H1 (cell line): Measurements from ENCODE around the gene CAMK2N2. TPM values are rescaled to one million over a fixed set of nuclear protein-coding genes. Genes with fewer than 3 reads are reported as not detected.
A peak's percentile ranks its signal among the peaks of the same experiment; 100 is the strongest.

Experiments used
- CTCF ChIA-PET: fragments of 300-600 bp; sonication (Branson Sonifier 250); formaldehyde crosslinking; loops from one replicate; lab custom pipeline; 2021; ENCODE audit not compliant: partially characterized antibody; lab: Charles Lee
- POLR2A ChIA-PET: fragments of 300-600 bp; sonication (Branson Sonifier 250); formaldehyde crosslinking; loops from one replicate; lab custom pipeline; 2021; ENCODE audit warnings: inconsistent platforms; ENCODE audit not compliant: partially characterized antibody; lab: Charles Lee
- DNase-seq, 2 experiments: peaks; one replicate each; pipeline versions ENCODE4 v3.0.0 to v3.0.0-alpha.2; 2010 to 2022; ENCODE audit warnings: low spot score in 2 of 2, low read depth in 1 of 2, mixed read lengths in 1 of 2
- FAIRE-seq: peaks from 2 replicates; lab custom pipeline; 2011; peaks lifted over from hg19 to GRCh38; lab: Jason Lieb, UNC
- H2AFZ ChIP-seq: 2 replicates; pipeline ENCODE4 v1.8.1; 2012; ENCODE audit warnings: low read length, inconsistent platforms
- H2AK5ac ChIP-seq: 2 replicates; pipeline ENCODE4 v1.6.1; 2013; ENCODE audit warnings: low read depth, low read length
- H2BK120ac ChIP-seq: replicated peaks from 2 replicates; pipeline ENCODE3; 2013; ENCODE audit warnings: low read depth, low read length, inconsistent platforms
- H2BK12ac ChIP-seq: 2 replicates; pipeline ENCODE4 v1.6.1; 2013; ENCODE audit warnings: low read depth, low read length
- H2BK15ac ChIP-seq: 2 replicates; pipeline ENCODE4 v1.6.1; 2013; ENCODE audit warnings: low read length
- H2BK20ac ChIP-seq: 2 replicates; pipeline ENCODE4 v1.6.1; 2013; ENCODE audit warnings: low read length
- H2BK5ac ChIP-seq: 2 replicates; pipeline ENCODE4 v1.6.1; 2013; ENCODE audit warnings: low read depth, low read length
- H3K14ac ChIP-seq: 2 replicates; pipeline ENCODE4 v1.6.1; 2013; ENCODE audit warnings: inconsistent platforms; ENCODE audit not compliant: insufficient read length
- H3K18ac ChIP-seq: 2 replicates; pipeline ENCODE4 v1.6.1; 2013; ENCODE audit warnings: low read length; ENCODE audit errors: extremely low read depth
- H3K23ac ChIP-seq: 2 replicates; pipeline ENCODE4 v1.6.1; 2013; ENCODE audit warnings: inconsistent platforms; ENCODE audit not compliant: insufficient read length
- H3K23me2 ChIP-seq: 2 replicates; pipeline ENCODE4 v1.6.1; 2013; ENCODE audit warnings: low read depth, low read length
- H3K27ac ChIP-seq: 2 replicates; pipeline ENCODE4 v1.6.1; 2011; ENCODE audit warnings: low read depth, low read length, inconsistent platforms
- H3K27me3 ChIP-seq, 4 experiments: replicated peaks in 1 of 4; 1 replicate in 1 of 4; 2 replicates in 3 of 4; pipeline versions ENCODE4 v1.6.1 to v1.8.1; 2011 to 2013; ENCODE audit warnings: low read length in 3 of 4, mild to moderate bottlenecking in 3 of 4, inconsistent platforms in 2 of 4, mixed read lengths in 2 of 4, moderate library complexity in 1 of 4; ENCODE audit not compliant: control insufficient read depth in 3 of 4, insufficient read depth in 3 of 4; ENCODE audit errors: extremely low read depth in 1 of 4
- H3K36me3 ChIP-seq, 4 experiments: 2 replicates each; pipeline versions ENCODE4 v1.6.1 to v1.8.1; 2011 to 2013; ENCODE audit warnings: mild to moderate bottlenecking in 4 of 4, low read length in 3 of 4, moderate library complexity in 2 of 4, control low read depth in 1 of 4, inconsistent platforms in 1 of 4; ENCODE audit not compliant: insufficient read depth in 4 of 4, control insufficient read depth in 2 of 4
- H3K4ac ChIP-seq: replicated peaks from 2 replicates; pipeline ENCODE3; 2013; ENCODE audit warnings: low read length, low read depth, mixed read lengths, inconsistent platforms; ENCODE audit not compliant: insufficient read length
- H3K4me1 ChIP-seq, 4 experiments: replicated peaks in 1 of 4; 1 replicate in 1 of 4; 2 replicates in 3 of 4; pipeline versions ENCODE4 v1.6.1 to v1.8.1; 2011 to 2013; ENCODE audit warnings: low read length in 3 of 4, inconsistent platforms in 2 of 4, mixed read lengths in 1 of 4; ENCODE audit not compliant: insufficient read depth in 4 of 4, control insufficient read depth in 3 of 4
- H3K4me2 ChIP-seq, 2 experiments: 2 replicates each; pipeline versions ENCODE4 v1.6.1 to v1.8.1; 2011 to 2013; ENCODE audit warnings: low read depth in 2 of 2, low read length in 2 of 2, control low read depth in 1 of 2, inconsistent platforms in 1 of 2, mild to moderate bottlenecking in 1 of 2; ENCODE audit not compliant: insufficient read depth in 1 of 2
- H3K4me3 ChIP-seq, 4 experiments: fragments of 200-600, 300-600 bp in 1 of 4; sonication (generic), shearing (Covaris generic), sonication (Bioruptor Twin) in 1 of 4; 2 replicates each; pipeline versions ENCODE4 v1.5.1 to v1.8.1; 2011 to 2016; ENCODE audit warnings: low read length in 4 of 4, low read depth in 3 of 4, control low read depth in 2 of 4, inconsistent platforms in 2 of 4, mild to moderate bottlenecking in 2 of 4, mixed read lengths in 1 of 4, moderate library complexity in 1 of 4; ENCODE audit not compliant: insufficient read depth in 2 of 4; ENCODE audit errors: extremely low read depth in 1 of 4
- H3K56ac ChIP-seq: replicated peaks from 2 replicates; pipeline ENCODE3; 2013; ENCODE audit warnings: low read depth, mild to moderate bottlenecking, mixed read lengths, low read length, inconsistent platforms; ENCODE audit not compliant: insufficient read length
- H3K79me1 ChIP-seq: 2 replicates; pipeline ENCODE4 v1.6.1; 2013; ENCODE audit warnings: low read depth, low read length, control low read depth
- H3K79me2 ChIP-seq, 2 experiments: 2 replicates each; pipeline versions ENCODE4 v1.6.1 to v1.8.1; 2012 to 2013; ENCODE audit warnings: low read length in 2 of 2, mild to moderate bottlenecking in 2 of 2, inconsistent platforms in 1 of 2; ENCODE audit not compliant: insufficient read depth in 2 of 2, control insufficient read depth in 1 of 2
- H3K9ac ChIP-seq, 4 experiments: replicated peaks in 1 of 4; 1 replicate in 1 of 4; 2 replicates in 3 of 4; pipeline versions ENCODE4 v1.6.1 to v1.8.1; 2011 to 2013; ENCODE audit warnings: low read depth in 3 of 4, low read length in 3 of 4, control low read depth in 2 of 4, mild to moderate bottlenecking in 2 of 4, moderate library complexity in 2 of 4, inconsistent platforms in 1 of 4; ENCODE audit errors: extremely low read depth in 1 of 4
- H3K9me3 ChIP-seq, 2 experiments: 2 replicates each; pipeline versions ENCODE4 v1.6.1 to v1.8.1; 2012 to 2013; ENCODE audit warnings: mild to moderate bottlenecking in 2 of 2, moderate library complexity in 2 of 2, control low read depth in 1 of 2, inconsistent platforms in 1 of 2, low read depth in 1 of 2, low read length in 1 of 2, mixed read lengths in 1 of 2; ENCODE audit not compliant: insufficient read depth in 2 of 2
- H4K20me1 ChIP-seq, 2 experiments: replicated peaks in 1 of 2; 2 replicates each; pipeline versions ENCODE3 to v1.8.1; 2011 to 2013; ENCODE audit warnings: inconsistent platforms in 2 of 2, low read length in 2 of 2, mild to moderate bottlenecking in 1 of 2; ENCODE audit not compliant: insufficient read depth in 2 of 2, control insufficient read depth in 1 of 2
- H4K5ac ChIP-seq: 2 replicates; pipeline ENCODE4 v1.6.1; 2013; ENCODE audit warnings: low read length, low read depth, mixed read lengths, inconsistent platforms; ENCODE audit not compliant: insufficient read length
- H4K8ac ChIP-seq: 2 replicates; pipeline ENCODE4 v1.8.0; 2013; ENCODE audit warnings: mild to moderate bottlenecking, moderate library complexity, low read length, inconsistent platforms; ENCODE audit not compliant: insufficient read depth; ENCODE audit errors: extremely low read depth
- H4K91ac ChIP-seq: replicated peaks from 2 replicates; pipeline ENCODE3; 2013; ENCODE audit warnings: low read length, mixed read lengths, inconsistent platforms; ENCODE audit not compliant: insufficient read length
- ATF2 ChIP-seq: IDR thresholded peaks from 2 replicates; pipeline ENCODE4 v1.6.1; 2012; ENCODE audit warnings: low read length, inconsistent platforms
- BACH1 ChIP-seq: IDR thresholded peaks from 2 replicates; pipeline ENCODE4 v1.6.1; 2012; ENCODE audit warnings: low read length, improper control_type of control experiment
- CEBPB ChIP-seq: IDR thresholded peaks from 2 replicates; pipeline ENCODE4 v1.6.1; 2012; ENCODE audit warnings: low read depth, low read length
- EGR1 ChIP-seq: IDR thresholded peaks from 2 replicates; pipeline ENCODE4 v1.6.1; 2011; ENCODE audit warnings: low read depth, low read length, borderline replicate concordance
- KDM5A ChIP-seq: fragments of 200-600 bp; IDR thresholded peaks from 2 replicates; pipeline ENCODE4 v1.7.1; 2012; ENCODE audit warnings: mild to moderate bottlenecking, low read length, inconsistent platforms, mixed read lengths
- POLR2A ChIP-seq, 2 experiments: IDR thresholded peaks; 1 replicate in 1 of 2; 2 replicates in 1 of 2; pipeline ENCODE4 v1.6.1; 2011; ENCODE audit warnings: low read depth in 2 of 2, low read length in 2 of 2, mild to moderate bottlenecking in 2 of 2; ENCODE audit errors: control extremely low read depth in 1 of 2
- RXRA ChIP-seq: IDR thresholded peaks from 2 replicates; pipeline ENCODE4 v1.6.1; 2011; ENCODE audit warnings: low read depth, mild to moderate bottlenecking, low read length, moderate library complexity; ENCODE audit not compliant: insufficient read depth
- SP4 ChIP-seq: IDR thresholded peaks from 2 replicates; pipeline ENCODE4 v1.6.1; 2012; ENCODE audit warnings: low read length, inconsistent platforms
- TAF1 ChIP-seq: IDR thresholded peaks from 2 replicates; pipeline ENCODE4 v1.6.1; 2011; ENCODE audit warnings: mild to moderate bottlenecking, low read depth, low read length
- WGBS, 2 experiments: shearing (Covaris generic) in 1 of 2; methylation state at CpG; one replicate each; pipeline versions ENCODE4 v1.1.6 to v1.1.7; 2013 to 2015; ENCODE audit warnings: low lambda C conversion rate in 2 of 2, mixed read lengths in 2 of 2, inconsistent platforms in 1 of 2, low coverage in 1 of 2, missing lambda C conversion rate in 1 of 2; ENCODE audit not compliant: insufficient replicate concordance in 2 of 2, insufficient coverage in 1 of 2, insufficient read length in 1 of 2; ENCODE audit errors: extremely low coverage in 1 of 2, missing lambda C conversion rate in 1 of 2; 5-methylcytosine and 5-hydroxymethylcytosine counted together
- polyA plus RNA-seq, 7 experiments: library from polyadenylated mRNA; depleted of rRNA in 3 of 7; stranded (reverse) in 5 of 7; unstranded in 2 of 7; fragments of >200 nt in 5 of 7; fragments of 200-250 nt in 2 of 7; gene quantifications; 1 replicate in 5 of 7; 2 replicates in 1 of 7; 4 replicates in 1 of 7; pipeline versions ENCODE4 v1.2.1 to v1.2.3, GENCODE V29; 2011 to 2013; ENCODE audit warnings: missing spikeins in 2 of 7, mixed read lengths in 2 of 7
- total RNA-seq: library from RNA; stranded (reverse); fragmentation: NEBNext Ultra II Directional; extraction: Animal tissue kit (Norgen Biotek cat#: 25700); gene quantifications from 2 replicates; pipeline ENCODE4 v1.2.1, GENCODE V29; 2021

CAMK2N2 gene
- total and polyA plus RNA-seq, 2 of the 8 experiments (the other 6 are each of a cell fraction or from before 2014, with no cell fraction given), result 4.0 to 17.7 TPM

DNA sequence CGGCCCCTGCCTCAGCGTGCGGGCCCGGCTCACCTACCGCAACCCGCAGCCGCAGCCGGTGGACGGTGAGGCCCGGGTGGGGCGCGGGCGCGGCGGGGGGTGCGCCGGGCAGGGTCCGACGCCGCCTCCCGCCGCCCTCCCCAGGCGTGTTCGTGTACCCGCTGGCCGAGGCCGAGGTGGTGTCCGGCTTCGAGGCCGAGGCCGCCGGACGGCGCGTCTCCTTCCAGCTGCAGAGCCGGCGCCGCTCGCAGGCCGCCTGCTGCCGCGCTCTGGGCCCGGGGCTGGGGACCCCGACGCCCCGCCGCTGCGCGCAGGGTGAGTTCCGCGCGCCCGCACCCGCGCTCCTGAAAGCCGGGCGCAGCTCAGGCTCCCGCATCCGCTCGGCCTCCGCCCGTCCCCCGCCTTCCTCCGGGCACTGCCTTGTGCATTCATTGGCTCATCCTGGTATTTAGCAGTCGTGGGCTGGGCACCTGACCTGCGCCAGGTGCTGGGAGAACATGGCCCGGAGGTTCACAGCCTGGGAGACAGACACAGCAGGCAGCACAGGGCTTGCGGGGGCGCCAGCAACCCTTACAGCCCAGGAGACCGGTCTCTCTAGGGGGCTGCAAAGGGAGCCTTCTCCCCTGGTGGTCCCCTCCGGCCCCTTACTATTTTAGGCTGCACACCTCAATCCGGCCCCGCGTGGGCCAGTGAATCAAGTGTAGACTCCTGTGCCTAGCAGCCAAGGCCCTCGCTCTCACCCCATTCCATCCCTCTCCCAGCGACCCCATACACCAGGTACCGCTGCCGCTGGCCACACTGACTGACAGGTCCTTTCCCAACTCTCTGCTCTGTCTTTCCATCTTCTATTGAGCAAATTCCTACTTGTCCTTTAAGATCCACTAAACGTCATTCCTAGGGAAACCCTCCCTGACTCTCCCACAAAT, 30.5 kb downstream of the CAMK2N2 start:
- H4K20me1 ChIP-seq, result peaks cover 4 to 7% of the 10 kb centered on the region in 2 experiments
- H3K4ac ChIP-seq, result no peak overlapping the region
- peaks cover 0 to 20% (median 4%) of the 10 kb centered on the region in 4 experiments; a peak in 5 of 7 replicates for H3K4me1 ChIP-seq
- POLR2A ChIA-PET, result interaction anchor here (0.6 to 1.8 kb wide), 6 partner anchors 9 to 89 kb away, joined by 3 to 10 read pairs (median 4); partner anchors contain the start of gene EEF1AKMT4
- DNase-seq, result peak in 1 of 2 experiments; percentile 57
- H3K27ac ChIP-seq, result no peak overlapping the region
- peak overlapping the region; percentile 41; the same call in 1 of the 2 replicates for H4K8ac ChIP-seq
- no peak overlapping the region for H3K23ac ChIP-seq
- peaks cover 35 to 60% (median 53%) of the 10 kb centered on the region in 4 experiments for H3K27me3 ChIP-seq
- no peak overlapping the region for H2BK15ac ChIP-seq
- H2AFZ ChIP-seq, result no peak overlapping the region
- H2BK5ac ChIP-seq, result no peak overlapping the region
- H3K36me3 ChIP-seq, result peaks cover 0 to 8% (median 0%) of the 10 kb centered on the region in 4 experiments; a peak in 1 of 8 replicates
- H3K9ac ChIP-seq, result no peak overlapping the region
- H4K5ac ChIP-seq, result no peak overlapping the region
- no peaks in the 10 kb centered on the region for H3K79me1 ChIP-seq
- H2BK12ac ChIP-seq, result no peak overlapping the region
- no peak overlapping the region for H2AK5ac ChIP-seq
- 27% methylated on average over 28 of the region's 79 CpGs; no CpG with 5 or more reads in 1 of the 2 experiments for WGBS, 2 experiments
- H2BK120ac ChIP-seq, result no peak overlapping the region
- peak overlapping the region; percentile 16 to 59 (median 40); a peak in 7 of 8 replicates for H3K4me3 ChIP-seq
- H4K91ac ChIP-seq, result no peak overlapping the region
- H3K23me2 ChIP-seq, result peaks cover 11% of the 10 kb centered on the region; the same call in 1 of the 2 replicates
- H3K9me3 ChIP-seq, result no peaks in the 10 kb centered on the region
- no peak overlapping the region for H3K56ac ChIP-seq
- H3K18ac ChIP-seq, result no peak overlapping the region; the same call in 1 of the 2 replicates
- no peak for FAIRE-seq
- no peak overlapping the region for H2BK20ac ChIP-seq
- H3K79me2 ChIP-seq, result no peaks in the 10 kb centered on the region
- H3K14ac ChIP-seq, result no peak overlapping the region
- H3K4me2 ChIP-seq, result peak overlapping the region; percentile 61 to 96
- CTCF ChIA-PET, result interaction anchor here (0.8 to 10.3 kb wide), 9 partner anchors 9 to 59 kb away, joined by 3 to 183 read pairs (median 3); partner anchors contain the start of genes CAMK2N2 and EEF1AKMT4
- TF ChIP-seq KDM5A, result no peak
- TF ChIP-seq CEBPB, result no peak
- no peak for TF ChIP-seq EGR1
- TF ChIP-seq SP4, result no peak
- TF ChIP-seq TAF1, result no peak
- no peak for TF ChIP-seq BACH1
- TF ChIP-seq ATF2, result no peak
- TF ChIP-seq RXRA, result no peak
- no peak for TF ChIP-seq POLR2A (IDR thresholded peaks at IDR 0.05; ENCODE audit: control extremely low read depth in 1 of 2, low read depth in 2 of 2, low read length in 2 of 2)
